ENCODE measurements around the gene CCR6.
"Not testable (repeated sequence)": the region's sequence is repeated elsewhere in the genome, so short reads cannot be mapped to it uniquely, and the experiment has no call there.

The CCR6 gene

GRCh38 chr6:167145461-167145860 is 22.6 kb downstream of the CCR6 start:
- no peak for DNase-seq

- DNase-seq = no peak
Observed at GRCh38 chr6:167146135-167146534, 23.2 kb downstream of the CCR6 start.

GRCh38 chr6:167146977-167147376 is 24.1 kb downstream of the CCR6 start:
- DNase-seq = no peak

- no peak for DNase-seq
Observed at GRCh38 chr6:167148021-167148420, 25.1 kb downstream of the CCR6 start.

- no peak for DNase-seq
Observed at GRCh38 chr6:167148997-167149396, 26.1 kb downstream of the CCR6 start.

- no peak for DNase-seq
Observed at GRCh38 chr6:167150941-167151549, 28.1 kb downstream of the CCR6 start.

- no peak for DNase-seq
Observed at GRCh38 chr6:167151648-167152047, 28.8 kb downstream of the CCR6 start.

- DNase-seq = no peak
Observed at GRCh38 chr6:167152862-167153261, 30.0 kb downstream of the CCR6 start.

- no peak for DNase-seq
Observed at GRCh38 chr6:167153521-167153959, 30.6 kb downstream of the CCR6 start.

- no peak for DNase-seq
Observed at GRCh38 chr6:167154291-167154690, 31.4 kb downstream of the CCR6 start.

GRCh38 chr6:167154895-167155294 is 32.0 kb downstream of the CCR6 start:
- no peak for DNase-seq

GRCh38 chr6:167157414-167157813 is 34.5 kb downstream of the CCR6 start:
- DNase-seq = no peak

- DNase-seq = no peak
Observed at GRCh38 chr6:167157863-167158262, 35.0 kb downstream of the CCR6 start, which contains the start of gene GPR31. Gene GPR31 (minus strand): TSS chr6:167157980. CDS start chr6:167157831, 149 bp downstream.

GRCh38 chr6:167161851-167162467 is 39.1 kb downstream of the CCR6 start:
- DNase-seq = no peak

- no peak for DNase-seq
Observed at GRCh38 chr6:167162591-167162990, 39.7 kb downstream of the CCR6 start.

GRCh38 chr6:167163476-167164011 is 40.6 kb downstream of the CCR6 start:
- DNase-seq = no peak

GRCh38 chr6:167164261-167164660 is 41.4 kb downstream of the CCR6 start:
- DNase-seq = no peak

- no peak for DNase-seq
Observed at GRCh38 chr6:167165858-167166471, 43.1 kb downstream of the CCR6 start.

- not testable (repeated sequence) for DNase-seq
Observed at GRCh38 chr6:167167699-167168098, 44.8 kb downstream of the CCR6 start.

GRCh38 chr6:167168296-167168695 is 45.4 kb downstream of the CCR6 start:
- not testable (repeated sequence) for DNase-seq

GRCh38 chr6:167169867-167170266 is 47.0 kb downstream of the CCR6 start:
- not testable (repeated sequence) for DNase-seq

- not testable (repeated sequence) for DNase-seq
Observed at GRCh38 chr6:167171300-167171699, 48.4 kb downstream of the CCR6 start.

- not testable (repeated sequence) for DNase-seq
Observed at GRCh38 chr6:167172011-167172410, 49.1 kb downstream of the CCR6 start.

GRCh38 chr6:167177271-167177670 is 54.4 kb downstream of the CCR6 start:
- DNase-seq = not testable (repeated sequence)
